WI38 (cell line): ENCODE data around the gene FMO3.

Source experiments
- H3K4me3 ChIP-seq: 2 replicates; pipeline ENCODE4 v1.5.1; 2011; ENCODE audit warnings: low read depth, mild to moderate bottlenecking, control low read depth, low read length
- TF ChIP-seq, protein P1 (sequence below): IDR thresholded peaks from 2 replicates; pipeline ENCODE4 v1.5.1; 2012; ENCODE audit warnings: low read depth, mild to moderate bottlenecking, control low read depth, low read length

Gene FMO3

DNA sequence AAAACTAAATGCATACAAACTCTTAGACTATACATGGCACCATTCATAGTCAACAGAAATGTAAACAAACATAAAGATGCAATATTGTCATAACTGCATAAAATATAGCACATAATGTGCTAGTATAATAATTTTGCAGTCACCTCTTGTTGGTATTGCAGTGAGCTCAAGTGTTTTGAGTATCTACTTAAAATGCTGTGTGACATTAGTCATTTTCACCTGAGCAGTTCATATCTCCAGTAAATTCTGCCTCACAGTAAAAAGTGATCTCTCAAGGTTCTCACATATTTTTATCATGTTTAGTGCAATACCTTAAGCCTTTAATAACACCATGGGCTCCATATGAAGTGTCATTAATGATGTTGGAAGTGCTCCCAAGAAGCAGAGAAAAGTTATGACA lies 64.8 kb downstream of the FMO3 start:
- TF ChIP-seq, protein P1, sequence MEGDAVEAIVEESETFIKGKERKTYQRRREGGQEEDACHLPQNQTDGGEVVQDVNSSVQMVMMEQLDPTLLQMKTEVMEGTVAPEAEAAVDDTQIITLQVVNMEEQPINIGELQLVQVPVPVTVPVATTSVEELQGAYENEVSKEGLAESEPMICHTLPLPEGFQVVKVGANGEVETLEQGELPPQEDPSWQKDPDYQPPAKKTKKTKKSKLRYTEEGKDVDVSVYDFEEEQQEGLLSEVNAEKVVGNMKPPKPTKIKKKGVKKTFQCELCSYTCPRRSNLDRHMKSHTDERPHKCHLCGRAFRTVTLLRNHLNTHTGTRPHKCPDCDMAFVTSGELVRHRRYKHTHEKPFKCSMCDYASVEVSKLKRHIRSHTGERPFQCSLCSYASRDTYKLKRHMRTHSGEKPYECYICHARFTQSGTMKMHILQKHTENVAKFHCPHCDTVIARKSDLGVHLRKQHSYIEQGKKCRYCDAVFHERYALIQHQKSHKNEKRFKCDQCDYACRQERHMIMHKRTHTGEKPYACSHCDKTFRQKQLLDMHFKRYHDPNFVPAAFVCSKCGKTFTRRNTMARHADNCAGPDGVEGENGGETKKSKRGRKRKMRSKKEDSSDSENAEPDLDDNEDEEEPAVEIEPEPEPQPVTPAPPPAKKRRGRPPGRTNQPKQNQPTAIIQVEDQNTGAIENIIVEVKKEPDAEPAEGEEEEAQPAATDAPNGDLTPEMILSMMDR = no peak
- no peak overlapping the region for H3K4me3 ChIP-seq

DNA sequence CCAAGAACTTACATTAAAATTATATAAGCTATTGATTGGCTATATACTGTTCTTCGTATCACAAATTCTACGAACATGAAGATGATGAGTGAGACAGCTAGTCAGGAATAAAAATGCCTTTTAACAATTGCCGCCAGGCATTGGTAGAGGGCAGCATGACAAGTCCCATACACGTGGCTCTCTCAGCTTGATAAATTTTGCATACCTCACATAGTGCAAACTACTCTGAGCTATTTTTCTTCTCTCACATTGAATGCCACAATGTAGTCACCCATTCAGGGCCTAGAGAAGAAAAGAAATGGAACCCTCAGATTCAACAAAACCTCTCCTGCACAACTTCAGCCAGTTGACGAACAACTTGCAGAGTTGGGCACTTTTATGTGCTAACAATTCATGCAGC lies 67.4 kb downstream of the FMO3 start:
- no peak overlapping the region for H3K4me3 ChIP-seq
- TF ChIP-seq, protein P1 = no peak

DNA sequence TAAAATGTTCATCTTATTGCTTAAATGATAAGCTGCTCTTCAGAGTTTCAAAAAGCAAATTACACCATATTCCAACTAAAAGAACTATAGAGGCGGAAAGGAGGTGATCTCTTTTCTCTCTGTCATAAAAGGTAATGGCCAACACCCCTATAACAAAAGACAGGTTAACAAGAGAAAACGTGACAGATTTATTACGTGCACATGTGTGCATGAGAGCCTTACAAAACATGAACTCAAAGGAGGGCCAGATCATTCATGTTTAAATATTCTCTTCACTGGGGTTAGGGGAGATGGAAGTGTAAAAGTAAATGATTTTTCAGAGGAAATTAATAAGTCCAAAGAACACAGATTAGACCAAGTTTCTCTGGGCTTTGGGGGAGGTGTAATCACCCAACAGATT lies 67.8 kb downstream of the FMO3 start:
- TF ChIP-seq, protein P1 = no peak
- H3K4me3 ChIP-seq = no peak overlapping the region

DNA sequence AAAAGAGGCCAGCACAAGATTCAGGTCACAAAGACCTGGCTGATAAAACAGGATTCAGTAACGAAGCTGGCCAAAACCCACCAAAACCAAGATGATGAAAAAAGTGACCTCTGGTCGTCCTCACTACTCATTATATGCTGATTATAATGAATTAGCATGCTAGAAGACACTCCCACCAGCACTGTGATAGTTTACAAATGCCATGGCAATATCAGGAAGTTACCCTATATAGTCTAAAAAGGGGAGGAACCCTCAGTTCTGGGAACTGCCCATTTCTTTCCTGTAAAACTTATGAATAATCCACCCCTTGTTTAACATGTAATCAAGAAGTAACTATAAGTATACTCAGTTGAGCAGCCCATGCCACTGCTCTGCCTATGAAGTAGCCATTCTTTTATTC lies 68.4 kb downstream of the FMO3 start:
- TF ChIP-seq, protein P1 = no peak
- H3K4me3 ChIP-seq = no peak overlapping the region

DNA sequence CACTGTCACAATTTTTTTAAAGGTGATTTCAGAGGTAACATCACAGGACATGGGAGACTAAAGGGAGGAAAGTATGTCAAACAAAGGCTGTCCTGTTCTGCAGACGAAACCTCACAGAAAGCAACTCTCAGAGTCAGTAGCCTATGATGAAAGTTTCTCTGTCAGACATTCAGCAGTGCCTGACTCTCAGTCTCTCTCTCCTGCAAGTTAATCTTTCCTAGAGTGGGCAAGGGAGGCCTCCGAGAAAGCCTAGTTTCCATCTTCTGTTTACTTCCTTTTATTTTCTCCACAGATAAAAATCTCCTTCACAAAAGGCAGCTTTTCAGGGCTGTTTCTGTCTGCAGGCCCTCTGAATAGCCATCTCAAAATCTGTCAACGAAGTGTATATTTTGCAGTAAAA lies 69.5 kb downstream of the FMO3 start:
- no peak overlapping the region for H3K4me3 ChIP-seq
- TF ChIP-seq, protein P1 = no peak

DNA sequence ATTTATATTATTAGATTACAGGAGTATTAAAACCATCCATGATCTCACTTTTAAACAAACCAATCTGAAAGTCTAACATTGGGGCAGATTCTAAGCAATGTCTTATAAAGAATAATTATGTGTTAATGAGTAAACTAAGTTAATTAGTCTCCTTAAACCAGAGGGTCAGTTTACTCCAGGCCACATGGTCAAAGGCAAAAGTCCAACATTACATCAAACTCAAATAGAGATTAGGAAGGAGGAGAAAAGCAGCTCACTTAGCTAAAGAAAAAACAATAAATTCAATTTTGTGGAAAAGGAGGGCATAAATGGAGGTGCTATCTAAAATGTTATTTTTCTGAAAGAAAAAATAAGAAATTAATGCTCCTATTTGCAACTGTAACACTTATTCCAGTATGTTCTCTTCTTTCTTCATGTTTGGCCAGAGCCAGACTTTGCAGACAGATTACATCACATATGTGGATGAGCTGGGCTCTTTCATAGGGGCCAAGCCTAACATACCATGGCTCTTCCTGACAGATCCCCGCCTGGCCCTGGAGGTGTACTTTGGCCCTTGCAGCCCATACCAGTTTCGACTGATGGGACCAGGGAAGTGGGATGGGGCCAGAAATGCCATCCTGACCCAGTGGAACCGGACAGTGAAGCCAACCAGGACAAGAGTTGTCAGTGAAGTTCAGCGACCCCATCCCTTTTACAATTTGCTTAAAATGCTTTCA lies 70.1 kb downstream of the FMO3 start:
- H3K4me3 ChIP-seq = no peak overlapping the region
- TF ChIP-seq, protein P1 = no peak

DNA sequence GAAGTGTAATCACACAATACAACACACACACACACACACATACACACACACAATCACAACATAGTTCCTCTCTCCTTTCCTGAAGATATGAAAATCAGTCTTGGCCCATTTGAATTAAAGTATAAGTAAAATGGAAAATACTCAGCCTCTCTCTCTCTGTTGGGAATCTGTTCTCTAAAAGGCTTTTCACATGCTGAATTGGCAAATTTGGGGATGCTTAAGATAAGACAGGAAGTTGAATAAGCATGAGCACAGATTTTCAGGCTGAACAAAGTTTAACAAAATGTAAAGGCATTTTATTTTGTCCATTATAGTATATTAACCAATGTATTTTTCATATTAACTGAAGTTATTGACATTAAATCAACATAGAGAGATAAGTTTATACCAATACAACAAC lies 70.7 kb downstream of the FMO3 start:
- TF ChIP-seq, protein P1 = no peak
- H3K4me3 ChIP-seq = no peak overlapping the region
